LoVo (cell line): ENCODE measurements around the gene POM121L2.
A peak's percentile ranks its signal among the peaks of the same experiment; 100 is the strongest.
"Not testable (repeated sequence)": the region's sequence is repeated elsewhere in the genome, so short reads cannot be mapped to it uniquely, and the experiment has no call there.

ENCODE experiments used
- DNase-seq: peaks from one replicate; pipeline ENCODE4 v3.0.0-alpha.2; 2016; ENCODE audit warnings: low spot score

Gene POM121L2

DNA sequence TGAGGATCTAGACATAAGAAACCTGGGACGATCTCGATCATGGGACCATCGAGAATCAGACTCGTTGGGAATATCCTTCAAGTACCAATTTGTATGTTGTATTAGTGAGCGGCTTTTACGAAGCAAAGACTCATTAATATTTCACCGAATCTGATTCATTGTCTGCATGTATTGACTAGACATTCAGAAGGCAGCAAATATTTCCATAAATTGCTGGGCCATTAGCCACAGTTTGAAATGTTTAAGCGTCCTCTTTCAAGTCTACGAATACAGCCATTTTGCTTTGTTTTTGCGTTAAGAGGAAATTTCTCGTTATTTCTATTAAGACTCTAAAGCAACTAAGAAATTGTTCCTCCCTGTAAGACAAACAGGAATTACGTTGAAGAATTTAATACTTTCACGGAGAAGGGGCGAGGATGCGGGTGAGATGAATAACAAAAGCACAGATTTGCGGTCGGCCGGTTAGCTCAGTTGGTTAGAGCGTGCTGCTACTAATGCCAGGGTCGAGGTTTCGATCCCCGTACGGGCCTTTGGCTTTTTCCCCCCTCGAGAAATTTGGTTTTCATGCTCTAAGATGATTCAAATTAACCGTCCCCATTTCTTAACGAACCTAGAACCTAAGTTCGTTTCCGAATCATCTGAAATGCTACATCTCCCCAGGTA lies 18.5 kb downstream of the POM121L2 start:
- DNase-seq = no peak

GRCh38 chr6:27290850-27291208 lies 21.2 kb downstream of the POM121L2 start:
- DNase-seq = no peak

DNA sequence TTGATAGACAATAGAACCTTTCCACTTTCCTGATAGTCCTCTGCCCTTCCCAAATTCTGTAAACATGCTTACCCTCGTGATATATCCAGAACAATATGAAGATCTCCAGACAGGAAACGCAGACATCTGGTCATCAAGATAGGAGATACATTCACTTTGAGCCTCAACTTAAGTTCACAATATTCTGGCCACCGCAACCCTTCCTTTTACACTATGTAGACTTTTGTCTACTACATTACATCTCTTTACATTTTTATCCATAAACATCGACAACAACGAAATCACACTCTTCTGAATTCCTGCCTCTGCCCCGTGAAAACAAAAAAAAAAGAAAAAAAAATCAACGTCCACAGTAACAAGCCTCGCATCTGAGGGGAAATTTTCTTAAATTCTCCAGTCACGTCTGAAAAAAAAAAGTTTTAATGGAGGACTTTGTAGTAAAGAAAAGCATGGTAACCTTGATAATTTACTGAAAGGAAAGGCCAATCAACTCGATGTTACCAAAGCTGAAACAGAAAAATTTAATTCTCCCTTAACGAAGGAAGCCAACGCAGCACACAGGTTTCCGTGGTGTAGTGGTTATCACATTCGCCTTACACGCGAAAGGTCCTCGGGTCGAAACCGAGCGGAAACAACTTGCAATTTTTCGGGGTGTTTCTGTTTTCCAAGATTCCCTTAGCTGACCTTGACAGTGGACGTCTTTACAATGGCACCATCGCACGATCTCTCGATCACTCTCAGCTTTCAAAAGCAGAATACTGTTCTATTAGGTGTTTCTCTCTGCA lies 21.8 kb downstream of the POM121L2 start:
- DNase-seq = no peak

DNA sequence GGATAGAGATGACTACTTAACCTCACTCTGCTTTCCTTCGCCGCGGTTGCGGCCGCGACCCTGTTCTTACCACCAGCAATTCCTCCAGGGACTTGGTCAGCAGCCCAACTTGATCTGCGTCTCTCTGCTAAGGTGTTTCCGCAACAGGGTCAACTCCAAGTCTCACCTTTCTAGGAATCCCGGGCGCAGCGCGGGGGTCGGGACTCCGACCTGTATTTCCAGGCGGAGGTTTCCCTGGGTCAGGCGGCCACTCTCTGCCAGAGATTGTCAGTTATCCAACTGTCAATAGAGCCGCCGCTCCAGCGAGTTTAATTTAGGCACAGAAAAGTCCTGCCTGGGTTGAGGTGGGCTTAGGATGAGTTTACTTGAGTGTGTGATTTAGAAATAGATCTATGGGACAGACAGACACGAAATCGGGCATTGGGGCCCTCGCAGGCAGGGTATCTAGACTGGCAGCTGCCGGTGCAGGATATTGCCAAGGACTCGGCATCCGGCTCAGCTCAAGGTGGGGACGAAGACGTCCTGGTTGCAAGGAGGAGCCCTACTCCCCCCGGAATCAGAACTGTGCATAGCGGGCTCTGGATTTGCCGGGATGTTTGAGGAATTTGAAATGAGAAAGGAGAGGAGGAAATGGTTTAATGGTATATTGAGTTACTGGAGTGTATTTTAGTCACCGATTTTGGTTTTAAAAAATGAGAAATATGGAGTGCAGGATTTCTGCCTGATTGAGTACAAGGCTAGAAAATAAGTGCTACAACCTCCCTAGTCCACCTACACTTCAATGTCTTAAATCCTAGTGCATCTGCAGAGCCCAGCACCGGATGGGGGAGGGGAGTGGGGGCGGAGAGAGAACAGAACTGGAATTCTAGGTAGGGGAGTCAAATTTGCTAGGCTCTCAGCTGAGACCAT lies 23.7 kb downstream of the POM121L2 start:
- DNase-seq = no peak

- DNase-seq = no peak
These were observed 24.3 kb downstream of the POM121L2 start for GRCh38 chr6:27287751-27288135.

- DNase-seq = no peak
These were observed 25.9 kb downstream of the POM121L2 start for GRCh38 chr6:27286141-27286540.

- DNase-seq = no peak
These were observed 28.8 kb downstream of the POM121L2 start for GRCh38 chr6:27283279-27283678.

GRCh38 chr6:27281569-27281968 lies 30.5 kb downstream of the POM121L2 start:
- DNase-seq = no peak

- DNase-seq = no peak
These were observed 31.0 kb downstream of the POM121L2 start for GRCh38 chr6:27281105-27281539.

GRCh38 chr6:27280540-27281000 lies 31.5 kb downstream of the POM121L2 start:
- DNase-seq = peak; percentile 27

GRCh38 chr6:27280064-27280539 lies 32.0 kb downstream of the POM121L2 start:
- peak; percentile 58 for DNase-seq

DNA sequence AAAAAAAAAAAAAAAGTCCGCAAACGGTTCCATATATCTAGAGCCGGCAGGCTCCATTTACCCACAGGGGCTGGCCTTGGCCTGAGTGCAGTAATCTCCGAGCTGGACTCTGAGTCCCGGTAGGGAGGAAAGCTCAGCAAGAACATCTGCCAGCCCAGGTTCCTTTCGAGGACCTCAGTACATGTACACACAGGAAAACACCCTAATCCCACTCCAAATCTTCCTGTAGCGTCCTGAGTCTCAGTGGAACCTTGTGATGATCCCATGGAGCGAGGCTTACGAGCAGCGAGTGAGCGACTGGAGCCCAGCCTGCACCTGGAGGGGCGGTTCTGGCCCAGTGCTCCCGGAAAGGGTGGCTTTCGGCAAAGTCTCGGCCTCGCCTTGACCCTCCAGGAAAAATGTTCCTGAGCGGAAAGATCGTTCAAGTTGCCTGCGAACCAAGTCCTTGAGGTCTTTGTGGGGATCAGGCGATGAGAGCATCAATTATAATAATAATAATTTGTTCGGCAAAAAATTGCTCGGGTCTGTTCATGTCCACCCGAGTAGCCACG lies 32.5 kb downstream of the POM121L2 start:
- no peak for DNase-seq

GRCh38 chr6:27275025-27275956 lies 36.8 kb downstream of the POM121L2 start:
- no peak for DNase-seq

DNA sequence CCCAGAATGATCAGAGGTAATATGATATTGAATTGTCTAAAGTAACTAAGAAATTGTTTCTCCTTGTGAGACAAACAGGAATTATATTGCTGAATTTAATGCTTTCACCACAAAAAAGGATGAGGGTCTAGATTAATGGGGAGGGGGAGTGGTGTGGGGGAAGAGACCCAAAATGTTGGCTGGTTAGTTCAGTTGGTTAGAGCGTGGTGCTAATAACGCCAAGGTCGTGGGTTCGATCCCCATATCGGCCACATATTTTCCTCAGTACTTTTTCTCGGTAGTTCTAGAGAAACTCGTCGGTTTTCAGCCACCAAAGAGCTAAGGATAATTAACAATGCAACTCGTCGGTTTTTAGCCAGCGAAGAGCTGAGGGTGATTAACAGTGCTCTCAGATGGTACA lies 38.3 kb downstream of the POM121L2 start:
- DNase-seq = no peak

GRCh38 chr6:27268803-27269202 lies 43.3 kb downstream of the POM121L2 start:
- DNase-seq = no peak

GRCh38 chr6:27267857-27268434 lies 44.1 kb downstream of the POM121L2 start:
- DNase-seq = no peak

GRCh38 chr6:27267003-27267402 lies 45.1 kb downstream of the POM121L2 start:
- not testable (repeated sequence) for DNase-seq

GRCh38 chr6:27263886-27264285 lies 48.2 kb downstream of the POM121L2 start:
- DNase-seq = no peak

GRCh38 chr6:27260836-27261375 lies 51.2 kb downstream of the POM121L2 start:
- no peak for DNase-seq

GRCh38 chr6:27260369-27260768 lies 51.7 kb downstream of the POM121L2 start:
- DNase-seq = no peak
